Inflammatory macrophage treated with lipopolysaccharide for 1 hour (primary cell): ENCODE measurements around the gene ADGRD1.
"Not testable (repeated sequence)": the region's sequence is repeated elsewhere in the genome, so short reads cannot be mapped to it uniquely, and the experiment has no call there.

Experiments
- DNase-seq, 2 donors: peaks; one replicate each; pipeline ENCODE4 v3.0.0-alpha.2; 2020 to 2022

ADGRD1 gene

GRCh38 chr12:130988751-130989150, 35.0 kb downstream of the ADGRD1 start:
- DNase-seq, result no peak

- no peak for DNase-seq
These were observed 35.7 kb downstream of the ADGRD1 start for GRCh38 chr12:130989391-130989790.

GRCh38 chr12:130990034-130990433, 36.3 kb downstream of the ADGRD1 start:
- no peak for DNase-seq

- no peak for DNase-seq
These were observed 38.7 kb downstream of the ADGRD1 start for GRCh38 chr12:130992448-130992847.

GRCh38 chr12:130992979-130993538, 39.4 kb downstream of the ADGRD1 start:
- no peak for DNase-seq

GRCh38 chr12:130993759-130994670, 40.3 kb downstream of the ADGRD1 start:
- DNase-seq, result no peak

- no peak for DNase-seq
These were observed 41.2 kb downstream of the ADGRD1 start for GRCh38 chr12:130994821-130995375.

GRCh38 chr12:130995386-130995969, 41.8 kb downstream of the ADGRD1 start:
- not testable (repeated sequence) for DNase-seq

- no peak for DNase-seq
These were observed 44.4 kb downstream of the ADGRD1 start for GRCh38 chr12:130998136-130998535.

GRCh38 chr12:131000000-131000486, 46.3 kb downstream of the ADGRD1 start:
- DNase-seq, result no peak

GRCh38 chr12:131001493-131001892, 47.8 kb downstream of the ADGRD1 start:
- no peak for DNase-seq

- DNase-seq, result no peak
These were observed 48.5 kb downstream of the ADGRD1 start for GRCh38 chr12:131002216-131002631.

- no peak for DNase-seq
These were observed 49.5 kb downstream of the ADGRD1 start for GRCh38 chr12:131003036-131003715.

GRCh38 chr12:131003716-131004045, 50.0 kb downstream of the ADGRD1 start:
- no peak for DNase-seq

GRCh38 chr12:131004166-131004565, 50.5 kb downstream of the ADGRD1 start:
- no peak for DNase-seq

- no peak for DNase-seq
These were observed 51.7 kb downstream of the ADGRD1 start for GRCh38 chr12:131005161-131006035.

- DNase-seq, result no peak
These were observed 52.5 kb downstream of the ADGRD1 start for GRCh38 chr12:131006036-131006735.

GRCh38 chr12:131007031-131007739, 53.5 kb downstream of the ADGRD1 start:
- no peak for DNase-seq

- no peak for DNase-seq
These were observed 54.0 kb downstream of the ADGRD1 start for GRCh38 chr12:131007740-131008117.

GRCh38 chr12:131008131-131008912, 54.6 kb downstream of the ADGRD1 start:
- no peak for DNase-seq
